SK-N-SH (cell line): ENCODE measurements around the gene TDRD9.

Experiments
- CTCF ChIP-seq: fragments of 200-600 bp; sonication (generic); IDR thresholded peaks from 2 replicates; pipeline ENCODE4 v1.6.1; 2017; ENCODE audit warnings: antibody characterized with exemption, mild to moderate bottlenecking, moderate library complexity
- EP300 ChIP-seq, 2 experiments: IDR thresholded peaks; 2 replicates each; pipeline versions ENCODE4 v1.4.0 to v1.6.1; 2012; ENCODE audit warnings: borderline replicate concordance in 1 of 2, low read depth in 1 of 2, low read length in 1 of 2
- MAX ChIP-seq: IDR thresholded peaks from 2 replicates; pipeline ENCODE4 v1.4.0; 2012; ENCODE audit warnings: low read depth
- MXI1 ChIP-seq: IDR thresholded peaks from 2 replicates; pipeline ENCODE4 v1.6.1; 2012; ENCODE audit warnings: mild to moderate bottlenecking, low read depth, low read length, improper control_type of control experiment
- NFIC ChIP-seq: IDR thresholded peaks from 2 replicates; pipeline ENCODE4 v1.4.0; 2012; ENCODE audit warnings: borderline replicate concordance
- POLR2AphosphoS5 ChIP-seq: IDR thresholded peaks from 2 replicates; pipeline ENCODE4 v1.6.1; 2012; ENCODE audit warnings: low read depth, low read length
- RAD21 ChIP-seq: IDR thresholded peaks from 2 replicates; pipeline ENCODE4 v1.6.1; 2012; ENCODE audit warnings: mild to moderate bottlenecking, low read length
- REST ChIP-seq: IDR thresholded peaks from 2 replicates; pipeline ENCODE4 v1.6.1; 2012; ENCODE audit warnings: mild to moderate bottlenecking, low read depth, low read length, moderate library complexity
- SIN3A ChIP-seq: IDR thresholded peaks from 2 replicates; pipeline ENCODE4 v1.6.1; 2012; ENCODE audit warnings: low read depth, mild to moderate bottlenecking, low read length, moderate library complexity, borderline replicate concordance
- TAF1 ChIP-seq: IDR thresholded peaks from 2 replicates; pipeline ENCODE4 v1.6.1; 2012; ENCODE audit warnings: low read depth, mild to moderate bottlenecking, low read length, moderate library complexity, borderline replicate concordance
- USF2 ChIP-seq: fragments of 150-350 bp; IDR thresholded peaks from 2 replicates; pipeline ENCODE4 v1.6.1; 2017; ENCODE audit warnings: antibody characterized with exemption, low read length, low read depth, borderline replicate concordance
- ZBTB33 ChIP-seq: IDR thresholded peaks from 2 replicates; pipeline ENCODE4 v1.4.0; 2012; ENCODE audit warnings: low read depth, borderline replicate concordance

- TF ChIP-seq CTCF (no peak), REST (no peak), MXI1 (no peak), NFIC (no peak), USF2 (no peak), SIN3A (no peak), TAF1 (no peak), MAX (no peak), POLR2AphosphoS5 (no peak), EP300 (IDR thresholded peaks at IDR 0.05; ENCODE audit: borderline replicate concordance in 1 of 2, low read depth in 1 of 2, low read length in 1 of 2) (no peak), ZBTB33 (no peak), RAD21 (no peak)
Measured at GRCh38 chr14:104007121-104007520, 78.9 kb downstream of the TDRD9 start.
